GM19328 (cell line): ENCODE results near the gene POLL.
"Not testable (repeated sequence)": the region's sequence is repeated elsewhere in the genome, so short reads cannot be mapped to it uniquely, and the experiment has no call there.

Source experiments
- ATAC-seq: cut with Tn5 transposase; IDR thresholded peaks from one replicate; pipeline ENCODE4 v1.9.1; 2021; ENCODE audit warnings: mild to moderate bottlenecking, moderate library complexity; ENCODE audit not compliant: unreplicated experiment

POLL gene

GRCh38 chr10:101587725-101588653 lies at the start of gene POLL, which contains the start of gene DPCD:
Gene POLL, minus strand, starts transcription at chr10:101588257. Its CDS starts 897 bp downstream, at chr10:101587360.
Gene DPCD, plus strand, starts transcription at chr10:101588321. Its CDS starts 16 bp downstream, at chr10:101588337.
- peak; percentile 89 for ATAC-seq

GRCh38 chr10:101633510-101633909 lies 45.5 kb upstream of the POLL start:
- ATAC-seq = not testable (repeated sequence)

GRCh38 chr10:101631821-101632475 lies 43.9 kb upstream of the POLL start:
- no peak for ATAC-seq

GRCh38 chr10:101630633-101630920 lies 42.5 kb upstream of the POLL start:
- ATAC-seq = no peak

GRCh38 chr10:101629837-101630632 lies 42.0 kb upstream of the POLL start:
- ATAC-seq = no peak

GRCh38 chr10:101625821-101626412 lies 37.9 kb upstream of the POLL start:
- no peak for ATAC-seq

GRCh38 chr10:101624526-101625102 lies 36.6 kb upstream of the POLL start:
- ATAC-seq = no peak

GRCh38 chr10:101623528-101623927 lies 35.5 kb upstream of the POLL start:
- no peak for ATAC-seq

GRCh38 chr10:101619983-101620382 lies 31.9 kb upstream of the POLL start:
- no peak for ATAC-seq

GRCh38 chr10:101618871-101619270 lies 30.8 kb upstream of the POLL start:
- no peak for ATAC-seq

- ATAC-seq = no peak
Measured at GRCh38 chr10:101617824-101618568, 29.9 kb upstream of the POLL start.

GRCh38 chr10:101617102-101617823 lies 29.2 kb upstream of the POLL start:
- ATAC-seq = no peak

- ATAC-seq = no peak
Measured at GRCh38 chr10:101616415-101617101, 28.5 kb upstream of the POLL start.

- ATAC-seq = no peak
Measured at GRCh38 chr10:101615525-101616116, 27.6 kb upstream of the POLL start.

GRCh38 chr10:101614663-101615524 lies 26.8 kb upstream of the POLL start:
- no peak for ATAC-seq

- ATAC-seq = no peak
Measured at GRCh38 chr10:101613646-101614045, 25.6 kb upstream of the POLL start.

- no peak for ATAC-seq
Measured at GRCh38 chr10:101612872-101613271, 24.8 kb upstream of the POLL start.
